GM12873 (cell line): ENCODE measurements around the gene GLMN.

ENCODE experiments used
- TF ChIP-seq, protein P1 (sequence below): IDR thresholded peaks from 2 replicates; pipeline ENCODE4 v1.5.1; 2012; ENCODE audit warnings: low read depth, mild to moderate bottlenecking, moderate library complexity, low read length, control low read depth; ENCODE audit not compliant: insufficient read depth; ENCODE audit errors: missing control alignments

GLMN gene

DNA sequence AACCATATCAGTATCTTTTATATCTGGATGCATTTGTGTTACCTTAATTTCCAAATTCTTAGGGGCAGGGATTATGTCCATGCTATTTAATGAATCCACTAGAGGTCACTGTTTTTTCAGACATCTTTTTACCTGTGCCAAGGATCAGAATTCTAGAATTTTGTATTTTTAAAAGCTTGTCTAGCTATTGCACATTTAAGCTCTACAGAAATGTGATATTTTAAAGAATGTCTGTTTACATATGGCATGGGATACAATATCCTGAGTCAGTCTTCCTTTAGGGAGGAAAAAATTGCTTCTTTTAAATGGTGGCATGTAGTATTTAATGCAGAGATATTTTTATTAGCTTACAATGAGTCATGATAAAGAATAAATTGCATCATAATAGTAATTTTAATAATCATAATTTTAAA lies 11.4 kb upstream of the GLMN start:
- TF ChIP-seq, protein P1, sequence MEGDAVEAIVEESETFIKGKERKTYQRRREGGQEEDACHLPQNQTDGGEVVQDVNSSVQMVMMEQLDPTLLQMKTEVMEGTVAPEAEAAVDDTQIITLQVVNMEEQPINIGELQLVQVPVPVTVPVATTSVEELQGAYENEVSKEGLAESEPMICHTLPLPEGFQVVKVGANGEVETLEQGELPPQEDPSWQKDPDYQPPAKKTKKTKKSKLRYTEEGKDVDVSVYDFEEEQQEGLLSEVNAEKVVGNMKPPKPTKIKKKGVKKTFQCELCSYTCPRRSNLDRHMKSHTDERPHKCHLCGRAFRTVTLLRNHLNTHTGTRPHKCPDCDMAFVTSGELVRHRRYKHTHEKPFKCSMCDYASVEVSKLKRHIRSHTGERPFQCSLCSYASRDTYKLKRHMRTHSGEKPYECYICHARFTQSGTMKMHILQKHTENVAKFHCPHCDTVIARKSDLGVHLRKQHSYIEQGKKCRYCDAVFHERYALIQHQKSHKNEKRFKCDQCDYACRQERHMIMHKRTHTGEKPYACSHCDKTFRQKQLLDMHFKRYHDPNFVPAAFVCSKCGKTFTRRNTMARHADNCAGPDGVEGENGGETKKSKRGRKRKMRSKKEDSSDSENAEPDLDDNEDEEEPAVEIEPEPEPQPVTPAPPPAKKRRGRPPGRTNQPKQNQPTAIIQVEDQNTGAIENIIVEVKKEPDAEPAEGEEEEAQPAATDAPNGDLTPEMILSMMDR = peak; percentile 39

DNA sequence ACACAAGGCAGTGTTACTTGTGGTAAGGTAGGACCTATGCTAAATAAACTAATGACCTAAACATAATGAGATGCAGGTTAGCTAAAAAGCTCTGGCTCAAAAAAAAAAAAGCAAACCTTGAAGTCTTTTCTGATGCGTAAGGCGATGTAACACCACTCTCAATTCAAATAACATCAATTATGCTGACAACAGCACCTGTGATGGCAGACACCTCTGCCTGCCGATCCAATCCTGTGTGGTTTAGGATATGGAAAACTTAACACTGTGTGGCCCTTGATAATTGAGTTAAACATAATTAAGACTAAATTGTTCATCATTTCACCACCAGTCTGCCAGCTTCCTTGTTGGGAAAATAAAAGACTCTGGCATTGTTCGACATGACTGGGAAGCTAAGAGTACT lies 9.2 kb upstream of the GLMN start:
- TF ChIP-seq, protein P1 = no peak

DNA sequence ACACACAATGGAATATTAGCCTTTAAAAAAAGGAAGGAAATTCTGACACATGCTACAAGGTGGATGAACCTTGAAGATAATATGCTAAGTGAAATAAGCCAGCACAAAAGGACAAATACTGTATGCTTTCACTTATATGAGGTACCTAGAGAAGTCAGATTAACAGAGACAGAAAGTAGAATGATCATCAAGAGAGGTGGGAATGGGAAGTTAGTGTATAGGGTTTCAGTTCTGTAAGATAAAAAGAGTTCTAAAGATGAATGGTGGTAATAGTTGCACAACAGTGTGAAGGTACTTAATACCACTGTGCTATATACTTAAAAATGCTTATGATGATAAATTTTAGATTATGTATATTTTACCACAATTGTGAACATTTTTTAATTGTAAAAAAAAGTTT lies 7.2 kb upstream of the GLMN start:
- TF ChIP-seq, protein P1 = no peak

GRCh38 chr1:92301021-92301420 lies 2.2 kb upstream of the GLMN start:
- TF ChIP-seq, protein P1 = no peak

GRCh38 chr1:92299477-92300150 lies 827 bp upstream of the GLMN start:
- TF ChIP-seq, protein P1 = no peak

GRCh38 chr1:92298213-92298572 lies 594 bp downstream of the GLMN start:
- TF ChIP-seq, protein P1 = no peak

- TF ChIP-seq, protein P1 = peak; percentile 58
Measured at GRCh38 chr1:92291372-92291999, 7.3 kb downstream of the GLMN start.
